ENCODE data around the gene WIPF1.

Gene WIPF1

DNA sequence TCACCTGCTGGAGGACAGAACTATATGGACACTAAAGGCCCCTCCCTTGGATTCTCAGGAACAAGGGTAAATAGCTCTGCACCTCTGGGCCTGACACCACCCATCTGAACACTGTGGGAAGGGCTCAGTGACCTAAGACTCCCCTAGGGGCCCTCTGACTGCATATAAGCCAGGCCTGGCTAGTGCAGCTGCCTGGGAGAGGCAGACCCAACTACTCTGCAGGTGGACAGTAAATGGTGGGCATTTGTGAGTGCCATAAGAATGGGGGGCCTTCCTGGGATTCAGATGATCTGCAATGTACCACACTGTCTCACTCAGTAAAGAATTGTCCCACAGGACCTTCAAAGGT lies 11.2 kb upstream of the WIPF1 start:
- Histone ChIP-seq H3K27ac (ENCODE audit: low read length) (peak overlapping the region; percentile 87), H2AFZ (ENCODE audit: low read depth, low read length) (no peak overlapping the region), H3K79me2 (ENCODE audit: low read length) (no peaks in the 10 kb centered on the region), H3K9ac (ENCODE audit: low read length) (peak overlapping the region; percentile 27; the same call in 1 of the 2 replicates), H3K4me2 (ENCODE audit: low read length) (peak overlapping the region; percentile 73), H3K4me3 (ENCODE audit: low read length) (peak overlapping the region; percentile 8; the same call in 1 of the 2 replicates), H4K20me1 (ENCODE audit: insufficient read depth, low read length) (no peaks in the 10 kb centered on the region), H3K36me3 (replicated peaks; ENCODE audit: low read depth, low read length) (peaks cover 4% of the 10 kb centered on the region), H3K4me1 (ENCODE audit: low read length) (peaks cover 66% of the 10 kb centered on the region), H3K27me3 (ENCODE audit: low read depth, low read length) (no peaks in the 10 kb centered on the region), H3K9me3 (ENCODE audit: insufficient read depth, low read length) (no peaks in the 10 kb centered on the region)
- no peak for TF ChIP-seq EZH2phosphoT487 (IDR thresholded peaks at IDR 0.05; ENCODE audit: low read depth)
- TF ChIP-seq, protein P1, sequence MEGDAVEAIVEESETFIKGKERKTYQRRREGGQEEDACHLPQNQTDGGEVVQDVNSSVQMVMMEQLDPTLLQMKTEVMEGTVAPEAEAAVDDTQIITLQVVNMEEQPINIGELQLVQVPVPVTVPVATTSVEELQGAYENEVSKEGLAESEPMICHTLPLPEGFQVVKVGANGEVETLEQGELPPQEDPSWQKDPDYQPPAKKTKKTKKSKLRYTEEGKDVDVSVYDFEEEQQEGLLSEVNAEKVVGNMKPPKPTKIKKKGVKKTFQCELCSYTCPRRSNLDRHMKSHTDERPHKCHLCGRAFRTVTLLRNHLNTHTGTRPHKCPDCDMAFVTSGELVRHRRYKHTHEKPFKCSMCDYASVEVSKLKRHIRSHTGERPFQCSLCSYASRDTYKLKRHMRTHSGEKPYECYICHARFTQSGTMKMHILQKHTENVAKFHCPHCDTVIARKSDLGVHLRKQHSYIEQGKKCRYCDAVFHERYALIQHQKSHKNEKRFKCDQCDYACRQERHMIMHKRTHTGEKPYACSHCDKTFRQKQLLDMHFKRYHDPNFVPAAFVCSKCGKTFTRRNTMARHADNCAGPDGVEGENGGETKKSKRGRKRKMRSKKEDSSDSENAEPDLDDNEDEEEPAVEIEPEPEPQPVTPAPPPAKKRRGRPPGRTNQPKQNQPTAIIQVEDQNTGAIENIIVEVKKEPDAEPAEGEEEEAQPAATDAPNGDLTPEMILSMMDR (IDR thresholded peaks at IDR 0.05; ENCODE audit: low read depth, low read length), result no peak

DNA sequence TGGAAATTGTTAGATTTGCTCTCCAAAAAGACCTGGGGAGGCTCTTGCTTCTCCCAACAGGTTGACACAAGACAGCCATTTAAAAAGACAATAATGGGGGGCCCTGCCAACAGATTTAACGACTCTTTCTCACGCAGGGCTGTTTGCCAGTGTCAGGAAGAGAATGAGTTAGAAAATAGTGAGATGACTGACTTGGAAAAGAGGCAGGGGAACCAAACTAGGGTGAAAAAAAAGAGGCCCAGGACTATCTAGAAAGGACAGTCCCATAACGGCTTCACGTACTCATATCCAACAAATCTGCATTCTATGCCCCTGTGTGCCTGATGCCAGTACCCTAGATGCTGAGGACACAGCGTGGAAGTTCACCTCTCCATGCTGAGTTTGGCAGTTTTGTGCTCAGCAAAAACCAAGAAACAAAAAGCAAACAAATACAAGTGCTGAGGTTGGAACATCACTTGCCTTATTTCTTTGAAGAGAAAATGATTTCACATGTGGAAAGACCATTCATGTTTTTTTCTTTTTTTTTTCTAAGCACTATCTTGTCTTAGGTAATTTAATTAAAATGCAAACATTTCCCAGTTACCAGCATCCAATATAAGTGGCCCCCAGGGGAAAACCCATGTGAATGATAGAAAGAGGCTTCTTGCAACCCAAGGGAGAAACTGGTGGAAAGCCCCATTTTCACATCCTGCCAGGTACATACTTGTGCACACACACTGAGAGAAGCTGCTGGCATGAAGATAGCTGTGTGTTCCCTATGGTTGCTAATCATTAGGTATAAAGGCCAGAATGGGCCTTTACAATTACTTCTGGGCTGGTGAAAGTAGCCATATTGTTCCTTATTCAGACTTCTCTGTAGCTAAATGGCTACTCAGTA lies 10.6 kb upstream of the WIPF1 start:
- TF ChIP-seq EZH2phosphoT487 (IDR thresholded peaks at IDR 0.05; ENCODE audit: low read depth), result no peak
- TF ChIP-seq, protein P1 (IDR thresholded peaks at IDR 0.05; ENCODE audit: low read depth, low read length), result no peak
- Histone ChIP-seq H4K20me1 (ENCODE audit: insufficient read depth, low read length) (no peaks in the 10 kb centered on the region), H3K27ac (ENCODE audit: low read length) (peak overlapping the region; percentile 87), H3K4me3 (ENCODE audit: low read length) (peak overlapping the region; percentile 54), H3K4me1 (ENCODE audit: low read length) (peaks cover 68% of the 10 kb centered on the region), H3K4me2 (ENCODE audit: low read length) (peak overlapping the region; percentile 73), H3K79me2 (ENCODE audit: low read length) (no peaks in the 10 kb centered on the region), H3K36me3 (replicated peaks; ENCODE audit: low read depth, low read length) (peaks cover 4% of the 10 kb centered on the region), H3K9ac (ENCODE audit: low read length) (peak overlapping the region; percentile 53; the same call in 1 of the 2 replicates), H3K27me3 (ENCODE audit: low read depth, low read length) (no peaks in the 10 kb centered on the region), H3K9me3 (ENCODE audit: insufficient read depth, low read length) (no peaks in the 10 kb centered on the region), H2AFZ (ENCODE audit: low read depth, low read length) (no peak overlapping the region; the same call in 1 of the 2 replicates)

DNA sequence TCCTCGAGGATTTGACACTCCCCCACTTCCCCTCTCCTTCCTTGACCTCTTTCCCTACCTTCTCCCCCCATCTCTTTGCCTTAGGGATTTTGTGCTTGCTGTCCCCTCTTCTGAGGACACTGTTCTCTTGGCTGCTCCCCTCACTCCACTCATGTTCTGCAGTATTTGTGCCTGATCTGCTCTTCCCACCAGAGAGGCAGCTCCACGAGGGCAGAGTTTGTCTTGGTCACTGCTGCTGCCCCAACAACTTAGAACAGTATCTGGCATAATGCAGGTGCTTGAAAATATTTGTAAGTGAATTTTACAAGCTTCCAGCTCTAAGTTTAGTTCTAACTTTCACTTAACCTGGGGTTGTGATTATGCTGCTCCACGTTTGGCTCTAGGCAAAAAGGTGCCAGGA lies 10.0 kb upstream of the WIPF1 start:
- Histone ChIP-seq H3K9ac (ENCODE audit: low read length) (peak overlapping the region; percentile 53; the same call in 1 of the 2 replicates), H3K4me2 (ENCODE audit: low read length) (peak overlapping the region; percentile 73), H3K4me1 (ENCODE audit: low read length) (peaks cover 69% of the 10 kb centered on the region), H3K4me3 (ENCODE audit: low read length) (peak overlapping the region; percentile 54), H3K27ac (ENCODE audit: low read length) (peak overlapping the region; percentile 87), H4K20me1 (ENCODE audit: insufficient read depth, low read length) (no peaks in the 10 kb centered on the region), H3K79me2 (ENCODE audit: low read length) (no peaks in the 10 kb centered on the region), H3K36me3 (replicated peaks; ENCODE audit: low read depth, low read length) (no peaks in the 10 kb centered on the region), H3K9me3 (ENCODE audit: insufficient read depth, low read length) (no peaks in the 10 kb centered on the region), H3K27me3 (ENCODE audit: low read depth, low read length) (no peaks in the 10 kb centered on the region), H2AFZ (ENCODE audit: low read depth, low read length) (no peak overlapping the region)
- TF ChIP-seq, protein P1 (IDR thresholded peaks at IDR 0.05; ENCODE audit: low read depth, low read length), result no peak
- TF ChIP-seq EZH2phosphoT487 (IDR thresholded peaks at IDR 0.05; ENCODE audit: low read depth), result no peak

DNA sequence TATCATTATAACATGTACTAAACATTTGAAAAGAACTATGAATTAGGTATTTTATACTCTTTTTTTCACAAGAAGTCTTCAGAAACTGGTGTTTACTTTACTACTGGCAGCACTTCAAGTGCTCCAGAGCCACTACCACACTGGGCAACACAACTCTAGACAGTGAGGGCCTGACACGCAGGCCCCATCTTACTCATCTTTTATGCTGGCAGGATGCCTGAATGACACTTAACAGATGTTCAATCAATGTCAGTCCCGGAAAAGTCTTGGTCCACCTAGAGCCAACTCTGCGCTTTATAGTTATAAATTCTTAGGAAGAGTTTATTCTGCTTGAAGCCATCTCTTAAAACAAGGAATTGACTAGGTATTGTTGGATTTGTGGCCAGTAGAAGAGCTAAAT lies 8.7 kb upstream of the WIPF1 start:
- Histone ChIP-seq H3K4me1 (ENCODE audit: low read length) (peaks cover 67% of the 10 kb centered on the region), H4K20me1 (ENCODE audit: insufficient read depth, low read length) (no peaks in the 10 kb centered on the region), H3K9ac (ENCODE audit: low read length) (no peak overlapping the region), H3K9me3 (ENCODE audit: insufficient read depth, low read length) (no peaks in the 10 kb centered on the region), H2AFZ (ENCODE audit: low read depth, low read length) (no peak overlapping the region), H3K79me2 (ENCODE audit: low read length) (no peaks in the 10 kb centered on the region), H3K4me2 (ENCODE audit: low read length) (no peak overlapping the region), H3K27me3 (ENCODE audit: low read depth, low read length) (no peaks in the 10 kb centered on the region), H3K27ac (ENCODE audit: low read length) (no peak overlapping the region), H3K36me3 (replicated peaks; ENCODE audit: low read depth, low read length) (no peaks in the 10 kb centered on the region), H3K4me3 (ENCODE audit: low read length) (no peak overlapping the region)
- TF ChIP-seq, protein P1 (IDR thresholded peaks at IDR 0.05; ENCODE audit: low read depth, low read length), result no peak
- no peak for TF ChIP-seq EZH2phosphoT487 (IDR thresholded peaks at IDR 0.05; ENCODE audit: low read depth)

Measured in OCI-LY3 (cell line).